HFFc6 (cell line): Measurements from ENCODE around the gene BCL2L2. TPM values are rescaled to one million over a fixed set of nuclear protein-coding genes. Genes with fewer than 3 reads are reported as not detected.
A peak's percentile ranks its signal among the peaks of the same experiment; 100 is the strongest.

Source experiments
- DNase-seq: peaks from one replicate; pipeline ENCODE4 v3.0.0-alpha.2; 2018
- H3K27ac Mint-ChIP-seq: 2 replicates; pipeline ENCODE4 v1.8.0; 2020; ENCODE audit warnings: mild to moderate bottlenecking, mixed read lengths
- H3K27me3 Mint-ChIP-seq: 2 replicates; pipeline ENCODE4 v1.8.0; 2021; ENCODE audit warnings: mild to moderate bottlenecking, moderate library complexity, mixed read lengths; ENCODE audit not compliant: insufficient read depth
- H3K36me3 Mint-ChIP-seq: 2 replicates; pipeline ENCODE4 v1.8.0; 2021; ENCODE audit warnings: low read depth, mixed read lengths
- H3K4me1 Mint-ChIP-seq: 2 replicates; pipeline ENCODE4 v1.8.0; 2020; ENCODE audit warnings: low read depth, mixed read lengths
- H3K4me3 Mint-ChIP-seq: 2 replicates; pipeline ENCODE4 v1.8.0; 2020; ENCODE audit warnings: mild to moderate bottlenecking, moderate library complexity, mixed read lengths
- H3K9me3 Mint-ChIP-seq: 2 replicates; pipeline ENCODE4 v1.8.0; 2020; ENCODE audit warnings: mild to moderate bottlenecking, mixed read lengths
- CTCF ChIP-seq: fragments of 200-600 bp; sonication (generic); IDR thresholded peaks from 2 replicates; pipeline ENCODE4 v1.5.0; 2021; ENCODE audit warnings: antibody characterized with exemption, mild to moderate bottlenecking
- total RNA-seq, 6 experiments: library from RNA; stranded (reverse); fragmentation: NEBNext Ultra II Directional; extraction: Animal tissue kit (Norgen Biotek cat#: 25700); gene quantifications; 2 replicates in 1 of 6; 3 replicates in 5 of 6; pipeline ENCODE4 v1.2.3, GENCODE V29; 2021

BCL2L2 gene
- total RNA-seq, 6 experiments from 2014 or later = 28.7 to 32.4 (median 31.1) TPM

- no peak for TF ChIP-seq CTCF
- no peak for DNase-seq
- Mint-ChIP-seq H3K4me3 (no peak overlapping the region), H3K9me3 (no peaks in the 10 kb centered on the region), H3K4me1 (peaks cover 35% of the 10 kb centered on the region), H3K36me3 (peaks cover 40% of the 10 kb centered on the region), H3K27me3 (no peaks in the 10 kb centered on the region; the same call in 1 of the 2 replicates), H3K27ac (0 out of 2 replicates have a peak overlapping the region, but pooled peaks have one; percentile 18)
Measured at GRCh38 chr14:23310546-23310945, 3.9 kb downstream of the BCL2L2 start.

- Mint-ChIP-seq H3K27ac (no peak overlapping the region), H3K4me1 (peaks cover 22% of the 10 kb centered on the region), H3K9me3 (no peaks in the 10 kb centered on the region), H3K4me3 (no peak overlapping the region), H3K36me3 (peaks cover 35% of the 10 kb centered on the region), H3K27me3 (no peaks in the 10 kb centered on the region)
- TF ChIP-seq CTCF = no peak
- DNase-seq = no peak
Measured at GRCh38 chr14:23316300-23316699, 9.7 kb downstream of the BCL2L2 start.

- Mint-ChIP-seq H3K27me3 (peaks cover 4% of the 10 kb centered on the region), H3K36me3 (peaks cover 39% of the 10 kb centered on the region), H3K4me1 (peaks cover 36% of the 10 kb centered on the region), H3K27ac (peak overlapping the region; percentile 94), H3K9me3 (no peaks in the 10 kb centered on the region), H3K4me3 (peak overlapping the region; percentile 80)
- no peak for TF ChIP-seq CTCF
- no peak for DNase-seq
Measured at GRCh38 chr14:23319746-23320583, 13.3 kb downstream of the BCL2L2 start.

- no peaks in the 10 kb centered on the region for H3K9me3 Mint-ChIP-seq
- no peak for TF ChIP-seq CTCF
- H3K27me3 Mint-ChIP-seq = peaks cover 4% of the 10 kb centered on the region
- peaks cover 45% of the 10 kb centered on the region for H3K36me3 Mint-ChIP-seq
- peak within 1 kb of the TSS; percentile 92 for H3K4me3 Mint-ChIP-seq
- peak; percentile 100 for DNase-seq
- H3K27ac Mint-ChIP-seq = peak within 1 kb of the TSS; percentile 96
- H3K4me1 Mint-ChIP-seq = peaks cover 35% of the 10 kb centered on the region
Measured at GRCh38 chr14:23320584-23321571, 14.2 kb downstream of the BCL2L2 start, which contains the start of gene PABPN1. Gene PABPN1, plus strand, starts transcription at chr14:23321457. Its CDS starts 13 bp downstream, at chr14:23321470.
